Activated naive CD4-positive, alpha-beta T cell treated with anti-CD3 and anti-CD28 coated beads for 36 hours (primary cell): ENCODE data around the gene KNTC1. TPM values are rescaled to one million over a fixed set of nuclear protein-coding genes. Genes with fewer than 3 reads are reported as not detected.
"Not testable (repeated sequence)": the region's sequence is repeated elsewhere in the genome, so short reads cannot be mapped to it uniquely, and the experiment has no call there.

ENCODE experiments used
- CTCF ChIA-PET: fragments of 350-600 bp; sonication (Branson Sonifier 250); formaldehyde crosslinking; loops from one replicate; lab custom pipeline; 2021; ENCODE audit warnings: antibody characterized with exemption; lab: Charles Lee
- DNase-seq: peaks from one replicate; pipeline ENCODE4 v3.0.0-alpha.2; 2020
- H3K27ac Mint-ChIP-seq: one replicate; pipeline ENCODE4 v1.8.0; 2021; ENCODE audit warnings: mild to moderate bottlenecking, mixed read lengths
- H3K27me3 Mint-ChIP-seq: one replicate; pipeline ENCODE4 v1.8.0; 2021; ENCODE audit warnings: low read depth, mixed read lengths
- H3K36me3 Mint-ChIP-seq: one replicate; pipeline ENCODE4 v1.8.0; 2021; ENCODE audit warnings: low read depth, mixed read lengths
- H3K4me1 Mint-ChIP-seq: one replicate; pipeline ENCODE4 v1.8.0; 2021; ENCODE audit warnings: low read depth, mixed read lengths
- H3K4me3 Mint-ChIP-seq: one replicate; pipeline ENCODE4 v1.8.0; 2021; ENCODE audit warnings: mild to moderate bottlenecking, moderate library complexity, mixed read lengths
- H3K9me3 Mint-ChIP-seq: one replicate; pipeline ENCODE4 v1.8.0; 2021; ENCODE audit warnings: mixed read lengths
- intact Hi-C: fragments of 100-400 bp; cut with micrococcal nuclease; formaldehyde crosslinking; loops from one replicate; pipeline ENCODE4 v1.15.1; 2023
- total RNA-seq, 2 experiments: library from RNA; stranded (reverse); gene quantifications; one replicate each; pipeline ENCODE4 v1.2.3, GENCODE V29; 2021

Gene KNTC1, protein sequence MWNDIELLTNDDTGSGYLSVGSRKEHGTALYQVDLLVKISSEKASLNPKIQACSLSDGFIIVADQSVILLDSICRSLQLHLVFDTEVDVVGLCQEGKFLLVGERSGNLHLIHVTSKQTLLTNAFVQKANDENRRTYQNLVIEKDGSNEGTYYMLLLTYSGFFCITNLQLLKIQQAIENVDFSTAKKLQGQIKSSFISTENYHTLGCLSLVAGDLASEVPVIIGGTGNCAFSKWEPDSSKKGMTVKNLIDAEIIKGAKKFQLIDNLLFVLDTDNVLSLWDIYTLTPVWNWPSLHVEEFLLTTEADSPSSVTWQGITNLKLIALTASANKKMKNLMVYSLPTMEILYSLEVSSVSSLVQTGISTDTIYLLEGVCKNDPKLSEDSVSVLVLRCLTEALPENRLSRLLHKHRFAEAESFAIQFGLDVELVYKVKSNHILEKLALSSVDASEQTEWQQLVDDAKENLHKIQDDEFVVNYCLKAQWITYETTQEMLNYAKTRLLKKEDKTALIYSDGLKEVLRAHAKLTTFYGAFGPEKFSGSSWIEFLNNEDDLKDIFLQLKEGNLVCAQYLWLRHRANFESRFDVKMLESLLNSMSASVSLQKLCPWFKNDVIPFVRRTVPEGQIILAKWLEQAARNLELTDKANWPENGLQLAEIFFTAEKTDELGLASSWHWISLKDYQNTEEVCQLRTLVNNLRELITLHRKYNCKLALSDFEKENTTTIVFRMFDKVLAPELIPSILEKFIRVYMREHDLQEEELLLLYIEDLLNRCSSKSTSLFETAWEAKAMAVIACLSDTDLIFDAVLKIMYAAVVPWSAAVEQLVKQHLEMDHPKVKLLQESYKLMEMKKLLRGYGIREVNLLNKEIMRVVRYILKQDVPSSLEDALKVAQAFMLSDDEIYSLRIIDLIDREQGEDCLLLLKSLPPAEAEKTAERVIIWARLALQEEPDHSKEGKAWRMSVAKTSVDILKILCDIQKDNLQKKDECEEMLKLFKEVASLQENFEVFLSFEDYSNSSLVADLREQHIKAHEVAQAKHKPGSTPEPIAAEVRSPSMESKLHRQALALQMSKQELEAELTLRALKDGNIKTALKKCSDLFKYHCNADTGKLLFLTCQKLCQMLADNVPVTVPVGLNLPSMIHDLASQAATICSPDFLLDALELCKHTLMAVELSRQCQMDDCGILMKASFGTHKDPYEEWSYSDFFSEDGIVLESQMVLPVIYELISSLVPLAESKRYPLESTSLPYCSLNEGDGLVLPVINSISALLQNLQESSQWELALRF (N-terminal part only)
- total RNA-seq, result 100 to 1,000 TPM; 141 to 142 TPM

GRCh38 chr12:122526683-122527477, at the start of gene KNTC1, which contains the start of gene RSRC2:
Gene KNTC1, plus strand, starts transcription at chr12:122527249. Its CDS starts 2,815 bp downstream, at chr12:122530064.
Gene RSRC2, minus strand, starts transcription at chr12:122526936. Its CDS starts 83 bp downstream, at chr12:122526853.
- peaks cover 44% of the 10 kb centered on the region for H3K36me3 Mint-ChIP-seq
- no peaks in the 10 kb centered on the region for H3K9me3 Mint-ChIP-seq
- intact Hi-C loops, result loop anchor here (1.0 to 5.0 kb wide), 12 partner anchors 26 to 705 kb away; partner anchors contain the start of genes ABCB9, CLIP1, DENR and DIABLO
- CTCF ChIA-PET, result interaction anchor here (0.5 to 1.3 kb wide), 2 partner anchors 64 to 103 kb away, joined by 3 to 5 read pairs; no protein-coding TSS in a partner anchor
- peak; percentile 100 for DNase-seq
- no peak within 1 kb of the TSS for H3K27ac Mint-ChIP-seq
- no peak within 1 kb of the TSS for H3K4me3 Mint-ChIP-seq
- peaks cover 49% of the 10 kb centered on the region for H3K4me1 Mint-ChIP-seq
- H3K27me3 Mint-ChIP-seq, result no peaks in the 10 kb centered on the region

DNA sequence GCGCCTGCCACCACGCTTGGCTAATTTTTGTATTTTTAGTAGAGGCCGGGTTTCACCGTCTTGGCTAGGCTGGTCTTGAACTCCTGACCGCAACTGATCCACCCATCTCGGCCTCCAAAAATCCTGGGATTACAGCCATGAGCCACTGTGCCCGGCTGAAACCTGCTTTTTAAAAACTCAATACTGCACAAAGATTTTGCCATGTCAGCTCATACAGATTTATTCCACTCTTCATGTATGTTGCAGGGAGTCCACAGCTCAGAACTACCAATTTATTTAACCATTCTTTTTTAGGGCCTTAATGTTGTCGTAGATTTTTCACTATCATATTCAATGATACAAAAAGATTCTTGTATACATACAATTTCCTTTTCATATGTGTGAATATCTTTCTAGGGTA, 46.3 kb upstream of the KNTC1 start:
- no peaks in the 10 kb centered on the region for H3K9me3 Mint-ChIP-seq
- H3K27ac Mint-ChIP-seq, result no peak overlapping the region
- DNase-seq, result no peak
- H3K27me3 Mint-ChIP-seq, result no peaks in the 10 kb centered on the region
- H3K4me1 Mint-ChIP-seq, result peaks cover 6% of the 10 kb centered on the region
- H3K4me3 Mint-ChIP-seq, result no peak overlapping the region
- CTCF ChIA-PET, result interaction anchor here (1.2 kb wide), 1 partner anchor 14 kb away, joined by 4 read pairs; no protein-coding TSS in a partner anchor
- H3K36me3 Mint-ChIP-seq, result peaks cover 40% of the 10 kb centered on the region
- intact Hi-C loops, result no loop called here

DNA sequence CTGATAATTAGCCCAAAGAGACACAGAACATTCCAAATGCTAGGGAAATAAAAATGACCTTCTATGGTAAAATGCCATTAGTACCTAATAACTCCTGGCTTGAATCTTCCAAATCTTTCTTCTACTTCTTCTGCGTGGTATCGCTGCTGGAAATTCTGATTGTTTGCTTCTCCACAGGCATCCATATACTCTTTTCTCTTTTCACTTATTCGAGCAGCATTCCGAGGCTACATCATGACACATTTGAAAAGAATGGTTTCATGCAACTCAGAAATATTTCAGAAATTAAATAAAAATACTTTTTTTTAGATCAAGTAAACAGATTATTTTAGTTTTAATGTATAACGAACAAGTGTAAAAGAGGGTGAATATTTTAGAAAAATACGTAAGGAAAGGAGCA, 45.2 kb upstream of the KNTC1 start:
- no peak overlapping the region for H3K27ac Mint-ChIP-seq
- DNase-seq, result no peak
- H3K4me3 Mint-ChIP-seq, result no peak overlapping the region
- intact Hi-C loops, result no loop called here
- H3K9me3 Mint-ChIP-seq, result no peaks in the 10 kb centered on the region
- H3K4me1 Mint-ChIP-seq, result peaks cover 5% of the 10 kb centered on the region
- CTCF ChIA-PET, result no interaction called here
- peaks cover 37% of the 10 kb centered on the region for H3K36me3 Mint-ChIP-seq
- H3K27me3 Mint-ChIP-seq, result no peaks in the 10 kb centered on the region

GRCh38 chr12:122483969-122484368, 43.1 kb upstream of the KNTC1 start:
- Mint-ChIP-seq H3K36me3 (peaks cover 32% of the 10 kb centered on the region), H3K27ac (peak overlapping the region; percentile 6)

DNA sequence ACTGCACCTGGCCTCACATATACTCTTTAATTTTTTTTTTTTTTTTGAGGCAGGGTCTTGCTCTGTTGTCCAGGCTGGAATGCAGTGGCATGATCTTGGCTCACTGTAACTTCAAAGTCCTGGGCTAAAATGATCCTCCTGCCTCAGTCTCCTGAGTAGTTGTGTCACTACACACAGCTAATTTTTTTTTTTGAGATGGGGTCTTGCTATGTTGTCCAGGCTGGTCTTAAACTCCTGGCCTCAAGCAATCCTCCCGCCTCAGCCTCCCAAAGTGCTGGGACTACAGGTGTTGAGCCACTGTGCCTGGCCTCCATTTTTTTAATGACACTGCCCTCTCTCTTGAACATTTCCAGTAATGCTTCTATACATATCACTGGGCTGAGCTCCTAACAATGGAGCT, 42.7 kb upstream of the KNTC1 start:
- H3K27me3 Mint-ChIP-seq, H3K27ac Mint-ChIP-seq, H3K4me1 Mint-ChIP-seq, H3K4me3 Mint-ChIP-seq, DNase-seq, H3K9me3 Mint-ChIP-seq, intact Hi-C loops: not testable (repeated sequence)
- CTCF ChIA-PET, result interaction anchor here (0.6 to 1.3 kb wide), 3 partner anchors 16 to 96 kb away, joined by 3 to 4 read pairs (median 3); no protein-coding TSS in a partner anchor
- H3K36me3 Mint-ChIP-seq, result peaks cover 35% of the 10 kb centered on the region

More at GRCh38 chr12:122483969-122484368, 43.1 kb upstream of the KNTC1 start:
- DNase-seq, result no peak
- intact Hi-C loops, result no loop called here
- no peak overlapping the region for H3K4me3 Mint-ChIP-seq
- H3K9me3 Mint-ChIP-seq, result no peaks in the 10 kb centered on the region
- H3K27me3 Mint-ChIP-seq, result no peaks in the 10 kb centered on the region
- peaks cover 5% of the 10 kb centered on the region for H3K4me1 Mint-ChIP-seq
- CTCF ChIA-PET, result interaction anchor here (0.6 to 1.2 kb wide), 3 partner anchors 84 to 96 kb away, joined by 3 to 4 read pairs (median 3); no protein-coding TSS in a partner anchor

- H3K4me1 Mint-ChIP-seq, DNase-seq, H3K4me3 Mint-ChIP-seq, H3K27ac Mint-ChIP-seq, H3K27me3 Mint-ChIP-seq, intact Hi-C loops, H3K9me3 Mint-ChIP-seq: not testable (repeated sequence)
- CTCF ChIA-PET, result interaction anchor here (0.6 to 1.4 kb wide), 3 partner anchors 10 to 83 kb away, joined by 4 to 7 read pairs (median 4); no protein-coding TSS in a partner anchor
- peaks cover 37% of the 10 kb centered on the region for H3K36me3 Mint-ChIP-seq
Measured at GRCh38 chr12:122486360-122486759, 40.7 kb upstream of the KNTC1 start.

DNA sequence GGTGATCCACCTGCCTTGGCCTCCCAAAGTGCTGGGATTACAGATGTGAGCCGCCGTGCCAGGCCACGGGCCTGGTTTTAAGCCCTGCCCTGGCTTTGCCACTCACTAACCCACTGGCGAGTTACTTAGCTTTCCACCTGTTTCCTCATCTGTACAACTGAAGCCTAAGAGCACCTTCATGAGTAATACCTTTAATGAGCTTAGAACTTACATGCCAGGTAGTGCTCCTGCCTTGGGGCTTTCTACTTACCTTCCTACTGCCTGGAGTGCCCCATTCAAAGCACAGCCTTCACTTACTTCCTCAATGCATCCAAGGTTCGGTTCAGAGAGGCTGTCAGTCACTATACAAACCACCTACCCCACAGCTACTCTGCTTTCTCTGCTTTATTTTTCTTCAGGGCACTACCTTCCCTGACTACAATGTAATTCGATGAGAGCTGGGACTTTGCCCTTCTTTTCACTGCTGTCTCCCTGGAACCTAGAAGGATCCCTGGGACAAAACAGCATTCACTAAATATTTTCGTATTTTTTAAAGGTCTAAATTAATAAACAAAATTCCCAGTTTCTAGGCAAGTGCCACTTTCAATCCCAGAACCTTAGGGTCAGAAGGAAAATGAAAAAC, 40.1 kb upstream of the KNTC1 start:
- Mint-ChIP-seq H3K9me3 (no peaks in the 10 kb centered on the region), H3K4me1 (peaks cover 5% of the 10 kb centered on the region), H3K4me3 (no peak overlapping the region), H3K27ac (peak overlapping the region; percentile 28), H3K27me3 (no peaks in the 10 kb centered on the region), H3K36me3 (peaks cover 39% of the 10 kb centered on the region)
- intact Hi-C loops, result no loop called here
- DNase-seq, result no peak
- CTCF ChIA-PET, result interaction anchor here (0.6 to 1.4 kb wide), 2 partner anchors 10 to 16 kb away, joined by 4 read pairs; no protein-coding TSS in a partner anchor

- H3K4me1 Mint-ChIP-seq, intact Hi-C loops, CTCF ChIA-PET, H3K27ac Mint-ChIP-seq, DNase-seq, H3K4me3 Mint-ChIP-seq, H3K27me3 Mint-ChIP-seq, H3K9me3 Mint-ChIP-seq: not testable (repeated sequence)
- H3K36me3 Mint-ChIP-seq, result peaks cover 44% of the 10 kb centered on the region
Measured at GRCh38 chr12:122487807-122488206, 39.2 kb upstream of the KNTC1 start.

- Mint-ChIP-seq H3K27me3 (no peaks in the 10 kb centered on the region), H3K9me3 (no peaks in the 10 kb centered on the region), H3K4me3 (no peak overlapping the region), H3K36me3 (peaks cover 39% of the 10 kb centered on the region), H3K27ac (no peak overlapping the region), H3K4me1 (no peaks in the 10 kb centered on the region)
- no peak for DNase-seq
- CTCF ChIA-PET, result interaction anchor here (0.6 kb wide), 2 partner anchors 30 to 492 kb away, joined by 3 read pairs; no protein-coding TSS in a partner anchor
- intact Hi-C loops, result no loop called here
Measured at GRCh38 chr12:122489038-122489437, 38.0 kb upstream of the KNTC1 start.

DNA sequence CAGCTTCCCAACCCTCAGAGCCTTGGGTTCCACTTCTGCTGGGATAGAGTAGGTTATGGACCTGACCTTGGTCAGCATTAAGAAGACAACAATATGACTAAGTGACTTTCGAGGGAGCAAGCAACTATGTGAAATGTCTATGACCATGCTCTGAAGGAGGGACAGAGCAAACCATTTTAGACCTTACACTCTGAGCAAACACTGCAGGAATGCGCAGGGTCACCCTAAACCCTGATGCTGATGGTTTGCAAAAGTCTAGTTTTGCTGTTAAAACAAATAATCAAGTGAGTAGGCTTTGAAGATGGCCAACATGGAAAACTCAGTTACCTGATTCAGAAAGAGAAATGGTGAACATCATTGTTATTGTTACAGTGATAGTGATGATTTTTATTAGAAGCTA, 35.1 kb upstream of the KNTC1 start:
- peak overlapping the region; percentile 4 for H3K27ac Mint-ChIP-seq
- CTCF ChIA-PET, result interaction anchor here (0.5 to 1.5 kb wide), 2 partner anchors 20 to 84 kb away, joined by 4 to 7 read pairs; no protein-coding TSS in a partner anchor
- intact Hi-C loops, result no loop called here
- H3K9me3 Mint-ChIP-seq, result no peaks in the 10 kb centered on the region
- no peak overlapping the region for H3K4me3 Mint-ChIP-seq
- peaks cover 25% of the 10 kb centered on the region for H3K36me3 Mint-ChIP-seq
- H3K27me3 Mint-ChIP-seq, result no peaks in the 10 kb centered on the region
- H3K4me1 Mint-ChIP-seq, result peaks cover 12% of the 10 kb centered on the region
- no peak for DNase-seq
